Erythroblast (primary cell): ENCODE data around the gene PTPN1.

Experiments
- GATA1 ChIP-seq: IDR thresholded peaks from 2 replicates; pipeline ENCODE4 v1.6.1; 2011; ENCODE audit warnings: low read depth, mild to moderate bottlenecking, control low read depth, low read length, moderate library complexity
- POLR2A ChIP-seq: IDR thresholded peaks from 2 replicates; pipeline ENCODE4 v1.6.1; 2011; ENCODE audit warnings: mild to moderate bottlenecking, low read length

DNA sequence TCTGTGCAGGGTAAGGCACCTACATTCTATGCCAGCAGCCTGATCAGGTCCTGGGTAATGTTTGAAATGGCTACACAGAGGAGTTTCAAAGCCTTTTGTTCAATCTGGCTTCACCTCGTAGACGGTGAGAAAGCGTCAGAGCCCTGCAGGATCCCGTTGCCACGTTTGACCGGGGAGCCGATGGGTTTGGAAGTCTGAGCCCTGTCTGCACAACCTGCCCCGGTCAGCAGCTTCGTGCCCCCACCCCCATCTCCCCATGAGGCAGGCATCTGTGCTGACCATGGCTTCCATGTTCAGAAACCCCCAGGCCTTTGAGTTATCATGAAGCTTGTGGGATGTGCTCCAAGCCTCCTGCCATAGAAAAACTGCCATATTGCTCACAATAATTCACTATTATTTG is 63.9 kb downstream of the PTPN1 start:
- TF ChIP-seq POLR2A: no peak
- no peak for TF ChIP-seq GATA1
